Measurements from ENCODE around the gene U2AF2. TPM values are rescaled to one million over a fixed set of nuclear protein-coding genes. Genes with fewer than 3 reads are reported as not detected.

Gene U2AF2
- total RNA-seq, 1 donor from 2014 or later = 74.0 TPM

DNA sequence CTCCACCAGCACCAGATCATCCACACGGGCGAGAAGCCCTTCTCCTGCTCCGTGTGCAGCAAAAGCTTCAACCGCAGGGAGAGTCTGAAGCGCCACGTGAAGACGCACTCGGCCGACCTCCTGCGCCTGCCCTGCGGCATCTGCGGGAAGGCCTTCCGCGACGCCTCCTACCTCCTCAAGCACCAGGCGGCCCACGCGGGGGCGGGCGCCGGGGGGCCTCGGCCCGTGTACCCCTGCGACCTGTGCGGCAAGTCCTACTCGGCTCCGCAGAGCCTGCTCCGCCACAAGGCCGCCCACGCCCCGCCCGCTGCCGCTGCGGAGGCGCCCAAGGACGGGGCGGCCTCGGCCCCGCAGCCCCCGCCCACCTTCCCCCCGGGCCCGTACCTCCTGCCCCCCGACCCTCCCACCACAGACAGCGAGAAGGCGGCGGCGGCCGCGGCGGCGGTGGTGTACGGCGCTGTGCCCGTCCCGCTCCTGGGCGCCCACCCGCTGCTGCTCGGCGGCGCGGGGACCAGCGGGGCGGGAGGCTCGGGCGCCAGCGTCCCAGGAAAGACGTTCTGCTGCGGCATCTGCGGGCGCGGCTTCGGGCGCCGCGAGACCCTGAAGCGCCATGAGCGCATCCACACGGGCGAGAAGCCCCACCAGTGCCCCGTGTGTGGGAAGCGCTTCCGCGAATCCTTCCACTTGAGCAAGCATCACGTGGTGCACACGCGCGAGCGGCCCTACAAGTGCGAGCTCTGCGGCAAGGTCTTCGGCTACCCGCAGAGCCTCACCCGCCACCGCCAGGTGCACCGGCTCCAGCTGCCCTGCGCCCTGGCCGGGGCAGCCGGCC is 39.9 kb upstream of the U2AF2 start:
- Histone ChIP-seq H3K27me3 (ENCODE audit: low read depth) (no peaks in the 10 kb centered on the region), H3K36me3 (peaks cover 49% of the 10 kb centered on the region), H3K4me3 (no peak overlapping the region), H3K4me1 (peaks cover 30% of the 10 kb centered on the region), H3K27ac (replicated peaks) (no peak overlapping the region), H3K9me3 (replicated peaks) (no peaks in the 10 kb centered on the region)
- TF ChIP-seq, protein P1, sequence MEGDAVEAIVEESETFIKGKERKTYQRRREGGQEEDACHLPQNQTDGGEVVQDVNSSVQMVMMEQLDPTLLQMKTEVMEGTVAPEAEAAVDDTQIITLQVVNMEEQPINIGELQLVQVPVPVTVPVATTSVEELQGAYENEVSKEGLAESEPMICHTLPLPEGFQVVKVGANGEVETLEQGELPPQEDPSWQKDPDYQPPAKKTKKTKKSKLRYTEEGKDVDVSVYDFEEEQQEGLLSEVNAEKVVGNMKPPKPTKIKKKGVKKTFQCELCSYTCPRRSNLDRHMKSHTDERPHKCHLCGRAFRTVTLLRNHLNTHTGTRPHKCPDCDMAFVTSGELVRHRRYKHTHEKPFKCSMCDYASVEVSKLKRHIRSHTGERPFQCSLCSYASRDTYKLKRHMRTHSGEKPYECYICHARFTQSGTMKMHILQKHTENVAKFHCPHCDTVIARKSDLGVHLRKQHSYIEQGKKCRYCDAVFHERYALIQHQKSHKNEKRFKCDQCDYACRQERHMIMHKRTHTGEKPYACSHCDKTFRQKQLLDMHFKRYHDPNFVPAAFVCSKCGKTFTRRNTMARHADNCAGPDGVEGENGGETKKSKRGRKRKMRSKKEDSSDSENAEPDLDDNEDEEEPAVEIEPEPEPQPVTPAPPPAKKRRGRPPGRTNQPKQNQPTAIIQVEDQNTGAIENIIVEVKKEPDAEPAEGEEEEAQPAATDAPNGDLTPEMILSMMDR (IDR thresholded peaks at IDR 0.05; ENCODE audit: borderline replicate concordance) = no peak
- DNase-seq = no peak
- intact Hi-C loops (cut with micrococcal nuclease) = no loop called here

- peaks cover 25% of the 10 kb centered on the region for H3K4me1 ChIP-seq
- no peaks in the 10 kb centered on the region for H3K9me3 ChIP-seq (replicated peaks)
- H3K27ac ChIP-seq (replicated peaks) = no peak overlapping the region
- no peak overlapping the region for H3K4me3 ChIP-seq
- H3K36me3 ChIP-seq = peaks cover 42% of the 10 kb centered on the region
- no peaks in the 10 kb centered on the region for H3K27me3 ChIP-seq (ENCODE audit: low read depth)
- TF ChIP-seq, protein P1 (IDR thresholded peaks at IDR 0.05; ENCODE audit: borderline replicate concordance) = no peak
- no peak for DNase-seq
- intact Hi-C loops (cut with micrococcal nuclease) = no loop called here
Measured at GRCh38 chr19:55615543-55616394, 39.1 kb upstream of the U2AF2 start.

DNA sequence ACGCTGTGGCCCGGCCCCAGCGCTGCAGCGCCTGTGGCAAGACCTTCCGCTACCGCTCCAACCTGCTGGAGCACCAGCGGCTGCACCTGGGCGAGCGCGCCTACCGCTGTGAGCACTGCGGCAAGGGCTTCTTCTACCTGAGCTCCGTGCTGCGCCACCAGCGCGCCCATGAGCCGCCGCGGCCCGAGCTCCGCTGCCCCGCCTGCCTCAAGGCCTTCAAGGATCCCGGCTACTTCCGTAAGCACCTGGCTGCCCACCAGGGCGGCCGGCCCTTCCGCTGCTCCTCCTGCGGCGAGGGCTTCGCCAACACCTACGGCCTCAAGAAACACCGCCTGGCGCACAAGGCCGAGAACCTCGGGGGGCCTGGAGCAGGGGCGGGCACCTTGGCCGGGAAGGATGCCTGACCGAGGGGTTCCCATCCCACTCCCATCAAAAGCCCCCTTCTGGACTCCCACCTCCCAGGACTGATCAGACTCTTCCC is 38.4 kb upstream of the U2AF2 start:
- DNase-seq = no peak
- Histone ChIP-seq H3K36me3 (peaks cover 42% of the 10 kb centered on the region), H3K4me1 (peaks cover 19% of the 10 kb centered on the region), H3K27me3 (ENCODE audit: low read depth) (no peaks in the 10 kb centered on the region), H3K27ac (replicated peaks) (no peak overlapping the region), H3K9me3 (replicated peaks) (no peaks in the 10 kb centered on the region), H3K4me3 (no peak overlapping the region)
- TF ChIP-seq, protein P1 (IDR thresholded peaks at IDR 0.05; ENCODE audit: borderline replicate concordance) = no peak
- intact Hi-C loops (cut with micrococcal nuclease) = no loop called here

GRCh38 chr19:55617426-55617825 is 37.4 kb upstream of the U2AF2 start:
- intact Hi-C loops (cut with micrococcal nuclease) = no loop called here
- TF ChIP-seq, protein P1 (IDR thresholded peaks at IDR 0.05; ENCODE audit: borderline replicate concordance) = no peak
- H3K9me3 ChIP-seq (replicated peaks) = no peaks in the 10 kb centered on the region
- H3K4me3 ChIP-seq = no peak overlapping the region
- peaks cover 9% of the 10 kb centered on the region for H3K4me1 ChIP-seq
- no peaks in the 10 kb centered on the region for H3K27me3 ChIP-seq (ENCODE audit: low read depth)
- no peak overlapping the region for H3K27ac ChIP-seq (replicated peaks)
- DNase-seq = no peak
- peaks cover 50% of the 10 kb centered on the region for H3K36me3 ChIP-seq

DNA sequence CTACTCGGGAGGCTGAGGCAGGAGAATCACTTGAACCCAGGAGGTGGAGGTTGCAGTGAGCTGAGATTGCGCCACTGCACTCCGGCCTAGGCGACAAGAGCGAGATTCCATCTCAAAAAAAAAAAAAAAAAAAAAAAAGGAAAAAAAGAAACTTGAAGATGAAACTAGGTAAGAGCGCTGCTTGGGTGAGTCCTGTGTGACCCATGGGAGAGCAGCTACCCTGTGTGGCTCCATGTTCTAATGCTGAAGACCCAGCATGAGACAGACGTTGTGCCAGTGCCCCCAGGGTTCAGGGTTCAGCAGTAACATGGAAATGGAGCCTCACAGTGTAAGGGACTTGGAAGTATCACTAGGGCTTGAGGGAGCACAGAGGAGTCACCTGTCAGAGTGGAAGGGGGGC is 36.4 kb upstream of the U2AF2 start:
- H3K4me3 ChIP-seq = no peak overlapping the region
- no peaks in the 10 kb centered on the region for H3K27me3 ChIP-seq (ENCODE audit: low read depth)
- peaks cover 52% of the 10 kb centered on the region for H3K36me3 ChIP-seq
- H3K4me1 ChIP-seq = peaks cover 10% of the 10 kb centered on the region
- H3K9me3 ChIP-seq (replicated peaks) = no peaks in the 10 kb centered on the region
- intact Hi-C loops (cut with micrococcal nuclease) = no loop called here
- no peak for DNase-seq
- H3K27ac ChIP-seq (replicated peaks) = peak overlapping the region; percentile 2
- TF ChIP-seq, protein P1 (IDR thresholded peaks at IDR 0.05; ENCODE audit: borderline replicate concordance) = no peak

Measured in left ventricle myocardium inferior (tissue), 1 donor.